Endothelial cell (in vitro differentiated cells): Measurements from ENCODE around the gene BCL2. TPM values are rescaled to one million over a fixed set of nuclear protein-coding genes. Genes with fewer than 3 reads are reported as not detected.

Source experiments
- DNase-seq: peaks from one replicate; pipeline ENCODE4 v3.0.0; 2021; ENCODE audit warnings: low spot score
- H3K27ac Mint-ChIP-seq: one replicate; pipeline ENCODE4 v1.8.0; 2021; ENCODE audit warnings: mixed read lengths, inconsistent platforms; ENCODE audit not compliant: unreplicated experiment
- H3K27me3 Mint-ChIP-seq: one replicate; pipeline ENCODE4 v1.8.0; 2021; ENCODE audit warnings: mild to moderate bottlenecking, moderate library complexity, mixed read lengths, inconsistent platforms; ENCODE audit not compliant: unreplicated experiment
- H3K36me3 Mint-ChIP-seq: one replicate; pipeline ENCODE4 v1.8.0; 2021; ENCODE audit warnings: mild to moderate bottlenecking, low read depth, mixed read lengths, inconsistent platforms; ENCODE audit not compliant: unreplicated experiment
- H3K4me1 Mint-ChIP-seq: one replicate; pipeline ENCODE4 v1.8.0; 2021; ENCODE audit warnings: mild to moderate bottlenecking, mixed read lengths, inconsistent platforms; ENCODE audit not compliant: unreplicated experiment
- H3K4me3 Mint-ChIP-seq: one replicate; pipeline ENCODE4 v1.8.0; 2021; ENCODE audit warnings: mild to moderate bottlenecking, mixed read lengths, inconsistent platforms; ENCODE audit not compliant: unreplicated experiment
- H3K9me3 Mint-ChIP-seq: one replicate; pipeline ENCODE4 v1.8.0; 2021; ENCODE audit warnings: mixed read lengths, inconsistent platforms; ENCODE audit not compliant: unreplicated experiment
- CTCF ChIP-seq: fragments of 200-600 bp; sonication (generic); IDR thresholded peaks from one replicate; pipeline ENCODE4 v1.5.0; 2021; ENCODE audit warnings: antibody characterized with exemption; ENCODE audit not compliant: unreplicated experiment
- total RNA-seq: library from RNA; stranded (reverse); fragmentation: NEBNext Ultra II Directional; extraction: Animal tissue kit (Norgen Biotek cat#: 25700); gene quantifications from one replicate; pipeline ENCODE4 v1.2.1, GENCODE V29; 2021; ENCODE audit not compliant: unreplicated experiment

The BCL2 gene
- total RNA-seq, 1 donor from 2014 or later: 9.2 TPM

- Mint-ChIP-seq H3K4me3 (no peak overlapping the region), H3K27ac (no peak overlapping the region), H3K36me3 (no peaks in the 10 kb centered on the region), H3K9me3 (no peaks in the 10 kb centered on the region), H3K4me1 (no peaks in the 10 kb centered on the region), H3K27me3 (no peaks in the 10 kb centered on the region)
- no peak for DNase-seq
- no peak for TF ChIP-seq CTCF
These were observed 72.1 kb downstream of the BCL2 start for GRCh38 chr18:63247506-63247905.

GRCh38 chr18:63245600-63245999 is 74.0 kb downstream of the BCL2 start:
- DNase-seq: no peak

GRCh38 chr18:63244607-63245006 is 75.0 kb downstream of the BCL2 start:
- TF ChIP-seq CTCF: no peak
- no peaks in the 10 kb centered on the region for H3K27me3 Mint-ChIP-seq
- no peaks in the 10 kb centered on the region for H3K36me3 Mint-ChIP-seq
- H3K27ac Mint-ChIP-seq: no peak overlapping the region
- H3K4me3 Mint-ChIP-seq: no peak overlapping the region
- DNase-seq: no peak
- H3K9me3 Mint-ChIP-seq: no peaks in the 10 kb centered on the region
- H3K4me1 Mint-ChIP-seq: no peaks in the 10 kb centered on the region

More at GRCh38 chr18:63245600-63245999, 74.0 kb downstream of the BCL2 start:
- H3K4me3 Mint-ChIP-seq: no peak overlapping the region
- H3K27ac Mint-ChIP-seq: no peak overlapping the region
- H3K36me3 Mint-ChIP-seq: no peaks in the 10 kb centered on the region
- no peaks in the 10 kb centered on the region for H3K9me3 Mint-ChIP-seq
- no peak for TF ChIP-seq CTCF
- no peaks in the 10 kb centered on the region for H3K27me3 Mint-ChIP-seq
- no peaks in the 10 kb centered on the region for H3K4me1 Mint-ChIP-seq

- no peak for DNase-seq
- H3K27ac Mint-ChIP-seq: no peak overlapping the region
- H3K9me3 Mint-ChIP-seq: no peaks in the 10 kb centered on the region
- H3K4me3 Mint-ChIP-seq: no peak overlapping the region
- no peaks in the 10 kb centered on the region for H3K36me3 Mint-ChIP-seq
- TF ChIP-seq CTCF: no peak
- no peaks in the 10 kb centered on the region for H3K27me3 Mint-ChIP-seq
- H3K4me1 Mint-ChIP-seq: no peaks in the 10 kb centered on the region
These were observed 77.8 kb downstream of the BCL2 start for GRCh38 chr18:63241760-63242159.

- Mint-ChIP-seq H3K27me3 (no peaks in the 10 kb centered on the region), H3K4me1 (no peaks in the 10 kb centered on the region), H3K9me3 (no peaks in the 10 kb centered on the region), H3K36me3 (no peaks in the 10 kb centered on the region), H3K4me3 (no peak overlapping the region), H3K27ac (no peak overlapping the region)
- DNase-seq: no peak
- no peak for TF ChIP-seq CTCF
These were observed 78.3 kb downstream of the BCL2 start for GRCh38 chr18:63241317-63241712.
